ENCODE data around the gene VEPH1.
A peak's percentile ranks its signal among the peaks of the same experiment; 100 is the strongest.

Gene VEPH1

GRCh38 chr3:157261000-157261399 lies 242.2 kb downstream of the VEPH1 start:
- no peak for DNase-seq (ENCODE audit: low read depth in 2 of 2)

DNA sequence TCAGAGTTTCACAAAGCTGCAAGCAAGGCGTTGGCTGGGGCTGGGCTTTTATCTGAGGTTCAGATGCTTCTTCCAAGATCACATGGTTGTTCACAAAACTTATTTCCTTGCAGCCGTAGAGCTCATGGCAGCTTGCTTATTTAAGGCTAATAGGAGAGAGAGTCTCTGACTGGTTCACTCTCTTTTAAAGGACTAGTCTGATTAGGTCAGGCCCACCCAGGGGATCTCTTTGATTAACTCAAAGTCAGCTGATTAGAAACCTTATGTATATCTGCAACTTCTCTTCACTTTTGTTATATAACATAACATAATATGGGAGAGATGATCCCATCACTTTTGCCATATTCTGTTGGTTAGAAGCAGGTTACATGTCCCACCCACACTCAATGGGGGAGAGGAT lies 243.4 kb downstream of the VEPH1 start:
- no peak for DNase-seq (ENCODE audit: low read depth in 2 of 2)

- DNase-seq (ENCODE audit: low read depth in 2 of 2) = no peak
Observed at GRCh38 chr3:157257101-157257500, 246.1 kb downstream of the VEPH1 start.

- DNase-seq (ENCODE audit: low read depth in 2 of 2) = no peak
Observed at GRCh38 chr3:157255797-157256196, 247.4 kb downstream of the VEPH1 start.

- DNase-seq (ENCODE audit: low read depth in 2 of 2) = no peak
Observed at GRCh38 chr3:157251685-157252084, 251.5 kb downstream of the VEPH1 start.

GRCh38 chr3:157249606-157250005 lies 253.6 kb downstream of the VEPH1 start:
- DNase-seq (ENCODE audit: low read depth in 2 of 2) = no peak

DNA sequence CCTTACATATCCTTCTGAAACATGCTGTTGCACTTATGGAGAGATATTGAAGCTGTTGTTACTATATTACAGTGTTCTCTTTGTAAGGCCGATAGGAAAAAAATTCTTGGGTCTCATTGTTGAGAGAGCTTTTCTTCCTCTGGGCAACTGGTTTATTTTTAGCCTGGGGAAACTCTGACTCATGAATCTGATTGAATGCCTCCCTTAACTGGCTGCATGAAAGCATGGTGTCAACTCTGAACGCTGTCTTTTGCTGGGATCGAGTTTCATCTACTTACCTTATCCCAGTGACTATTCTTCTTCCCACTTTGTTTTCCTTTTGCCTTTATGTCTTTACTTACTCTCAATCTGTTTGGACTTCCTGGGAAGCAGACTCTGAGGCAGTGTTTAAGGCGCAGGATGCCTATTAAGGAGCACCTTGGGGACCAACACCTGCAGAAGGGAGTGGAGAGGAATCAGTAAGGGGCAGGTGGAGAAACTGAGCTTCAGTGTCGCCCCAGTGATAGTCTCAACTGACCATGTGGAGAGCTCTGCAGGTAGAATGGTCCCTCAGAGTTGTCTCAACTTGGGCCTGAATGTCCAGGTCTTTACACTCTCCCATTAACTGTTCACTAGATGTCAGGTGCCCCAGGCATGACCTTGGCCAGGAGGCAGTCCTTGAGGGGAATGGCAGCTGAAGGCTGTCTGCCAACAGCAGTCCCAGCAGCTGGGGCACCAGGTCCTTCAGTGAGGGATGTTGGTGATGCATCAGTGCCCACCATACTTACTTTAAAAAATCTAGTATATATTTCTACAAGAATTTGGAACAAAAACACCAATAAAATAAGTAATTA lies 254.4 kb downstream of the VEPH1 start:
- DNase-seq (ENCODE audit: low read depth in 2 of 2) = no peak

DNA sequence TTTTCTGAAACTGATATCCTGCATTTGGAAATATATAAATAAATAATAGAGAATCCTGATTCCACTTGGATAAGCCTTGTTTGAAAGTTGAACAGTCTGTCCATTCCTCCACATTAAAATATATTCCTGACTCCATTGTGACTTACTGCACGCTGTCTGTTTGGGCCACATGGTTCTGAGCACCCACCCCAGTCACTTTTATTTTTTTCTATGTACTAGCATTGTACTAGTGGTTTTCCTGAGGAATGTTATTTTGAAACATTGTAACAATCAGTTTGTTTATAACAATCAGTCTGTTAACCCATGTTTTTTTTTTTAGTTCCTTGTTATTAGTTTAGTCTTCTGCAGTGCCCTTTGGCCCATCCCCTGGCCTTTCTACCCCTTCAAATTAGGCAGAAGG lies 255.8 kb downstream of the VEPH1 start:
- no peak for DNase-seq (ENCODE audit: low read depth in 2 of 2)

- DNase-seq (ENCODE audit: low read depth in 2 of 2) = no peak
Observed at GRCh38 chr3:157242836-157243235, 260.4 kb downstream of the VEPH1 start.

GRCh38 chr3:157241599-157241998 lies 261.6 kb downstream of the VEPH1 start:
- no peak for DNase-seq (ENCODE audit: low read depth in 2 of 2)

GRCh38 chr3:157240408-157240807 lies 262.8 kb downstream of the VEPH1 start:
- DNase-seq (ENCODE audit: low read depth in 2 of 2) = no peak

DNA sequence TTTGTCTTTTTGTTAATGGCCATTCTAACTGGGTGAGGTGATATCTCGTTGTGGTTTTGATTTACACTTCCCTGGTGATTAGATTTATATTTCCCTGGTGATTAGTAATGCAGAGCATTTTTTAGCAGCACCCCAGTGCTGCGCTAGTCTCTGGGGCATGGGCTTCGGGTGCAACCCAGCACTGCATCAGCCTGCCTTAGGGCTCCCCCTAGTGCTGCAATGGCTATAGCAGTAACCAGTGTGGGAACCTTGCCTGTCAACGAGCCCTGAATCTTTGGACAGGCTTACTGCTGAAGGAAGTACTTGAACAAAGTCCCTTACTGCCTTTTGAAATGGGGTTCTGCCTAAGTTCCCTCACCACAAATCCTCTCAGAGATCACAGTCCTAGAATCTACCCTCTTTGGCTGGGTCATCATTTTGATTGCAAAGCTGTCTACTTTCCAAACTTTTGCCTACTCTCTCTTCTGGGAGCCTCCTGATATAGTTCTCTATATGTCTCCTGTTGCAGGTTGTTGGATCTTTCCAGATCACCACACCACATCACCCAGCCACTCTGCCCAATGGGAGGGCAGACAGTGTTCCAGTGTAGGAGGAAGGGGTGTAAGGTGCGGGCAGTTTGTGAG lies 264.0 kb downstream of the VEPH1 start:
- peak; percentile 39 to 57 for DNase-seq (ENCODE audit: low read depth in 2 of 2)

DNA sequence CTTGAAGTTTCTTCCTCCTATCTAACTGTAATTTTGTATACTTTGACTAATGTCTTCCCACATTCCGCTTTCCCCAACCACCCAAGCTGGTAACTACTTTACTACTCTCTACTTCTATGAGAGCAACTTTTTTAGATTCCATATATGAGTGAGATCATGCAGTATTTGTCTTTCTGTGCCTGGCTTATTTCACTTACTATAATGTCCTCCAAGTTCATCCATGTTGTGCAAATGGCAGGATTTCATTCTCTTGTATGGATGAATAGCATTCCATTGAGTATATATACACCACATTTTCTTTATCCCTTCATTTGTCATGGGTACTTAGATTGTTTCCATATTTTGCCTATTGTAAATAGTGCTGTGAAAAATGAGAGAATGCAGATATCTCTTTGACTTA lies 264.8 kb downstream of the VEPH1 start:
- DNase-seq (ENCODE audit: low read depth in 2 of 2) = no peak

GRCh38 chr3:157237886-157238285 lies 265.3 kb downstream of the VEPH1 start:
- DNase-seq (ENCODE audit: low read depth in 2 of 2) = no peak

DNA sequence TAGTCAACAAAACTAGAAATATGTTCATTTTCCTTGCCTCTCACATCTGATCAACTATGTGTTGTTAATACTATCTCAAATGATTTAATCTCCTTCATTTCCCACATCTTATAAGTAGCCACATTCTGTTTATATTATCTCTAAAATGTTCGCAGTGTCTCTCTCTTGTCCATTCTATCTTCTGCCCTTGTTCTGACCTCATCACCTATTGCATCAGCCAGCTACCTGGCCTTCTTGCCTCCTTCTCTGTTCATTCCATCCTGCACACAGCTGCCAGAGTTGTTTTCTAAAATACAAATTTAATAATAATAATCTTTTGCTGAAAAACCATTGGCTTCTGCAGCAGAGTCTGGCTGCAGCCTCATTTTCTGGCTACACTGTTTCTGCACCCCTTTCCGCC lies 267.9 kb downstream of the VEPH1 start:
- DNase-seq (ENCODE audit: low read depth in 2 of 2) = no peak

DNA sequence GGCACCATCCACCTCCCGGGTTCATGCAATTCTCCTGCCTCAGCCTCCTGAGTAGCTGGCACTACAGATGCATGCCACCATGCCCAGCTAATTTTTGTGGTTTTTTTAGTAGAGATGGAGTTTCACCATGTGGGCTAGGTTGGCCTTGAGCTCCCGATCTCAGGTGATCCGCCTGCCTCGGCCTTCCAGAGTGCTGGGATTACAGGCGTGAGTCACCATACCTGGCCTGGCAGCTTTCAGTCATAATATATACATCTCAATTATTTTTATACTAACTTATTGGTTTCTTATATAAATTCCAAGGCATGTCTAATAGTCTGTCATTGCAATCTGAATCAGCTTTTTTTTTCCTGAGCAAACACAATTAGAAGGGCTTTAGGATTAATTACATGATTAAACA lies 269.3 kb downstream of the VEPH1 start:
- DNase-seq (ENCODE audit: low read depth in 2 of 2) = no peak

DNA sequence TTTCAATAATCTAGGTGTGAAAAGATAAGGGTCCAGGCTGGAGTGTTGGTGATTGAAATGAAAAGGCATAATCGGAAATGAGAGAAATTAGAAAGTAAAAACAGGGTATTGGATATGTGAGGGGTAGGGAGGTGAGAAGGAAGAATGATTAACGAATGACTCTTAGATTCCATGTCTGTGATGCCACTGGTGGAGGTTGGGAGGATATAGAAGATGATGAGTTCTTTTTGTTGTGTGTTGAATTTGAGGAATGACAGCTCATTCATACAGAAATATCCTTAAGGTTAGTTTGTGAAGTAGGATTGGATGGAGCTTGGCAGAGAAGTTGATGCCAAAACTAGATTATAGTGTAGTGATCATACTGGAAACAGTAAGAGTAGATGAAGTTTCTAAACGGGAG lies 271.1 kb downstream of the VEPH1 start:
- no peak for DNase-seq (ENCODE audit: low read depth in 2 of 2)

- DNase-seq (ENCODE audit: low read depth in 2 of 2) = no peak
Observed at GRCh38 chr3:157231071-157231470, 272.1 kb downstream of the VEPH1 start.

GRCh38 chr3:157226173-157226847 lies 276.9 kb downstream of the VEPH1 start:
- DNase-seq (ENCODE audit: low read depth in 2 of 2) = no peak

GRCh38 chr3:157225001-157225400 lies 278.2 kb downstream of the VEPH1 start:
- DNase-seq (ENCODE audit: low read depth in 2 of 2) = no peak

- no peak for DNase-seq (ENCODE audit: low read depth in 2 of 2)
Observed at GRCh38 chr3:157220883-157221282, 282.3 kb downstream of the VEPH1 start.

GRCh38 chr3:157220211-157220610 lies 283.0 kb downstream of the VEPH1 start:
- DNase-seq (ENCODE audit: low read depth in 2 of 2) = no peak

DNA sequence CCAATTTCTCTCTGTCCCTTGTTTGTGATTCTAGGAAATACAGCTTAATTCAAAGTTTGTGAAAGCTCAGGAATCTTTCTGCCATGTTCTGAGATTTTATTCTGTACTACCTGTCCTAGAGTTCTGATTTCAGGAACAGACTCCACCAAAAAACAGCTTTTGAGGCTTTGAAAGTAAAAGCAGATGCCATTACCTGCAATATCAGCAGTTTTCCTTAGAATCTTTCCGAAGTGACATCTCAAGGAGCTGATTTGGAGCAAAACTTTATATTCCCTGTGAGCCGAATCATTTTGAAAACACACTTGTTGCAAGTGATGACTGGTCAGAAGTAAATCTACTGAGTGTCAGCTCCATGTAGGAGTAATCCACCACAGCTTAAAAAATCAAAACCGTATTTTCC lies 284.0 kb downstream of the VEPH1 start:
- DNase-seq (ENCODE audit: low read depth in 2 of 2) = no peak

Data from stimulated activated CD8-positive, alpha-beta memory T cell treated with anti-CD3 and anti-CD28 coated beads, Interleukin-2, amount 100 ng/mL, for 1 hour (primary cell).